Activated CD8-positive, alpha-beta T cell treated with anti-CD3 and anti-CD28 coated beads for 36 hours (primary cell): ENCODE results near the gene ETV1. TPM values are rescaled to one million over a fixed set of nuclear protein-coding genes. Genes with fewer than 3 reads are reported as not detected.

Experiments used
- ATAC-seq: fragments of 200-7000 bp; cut with Tn5 transposase; one replicate; pipeline ENCODE4 v1.10.0; 2021; ENCODE audit warnings: mild to moderate bottlenecking, moderate library complexity
- CTCF ChIA-PET: fragments of 350-600 bp; sonication (Branson Sonifier 250); formaldehyde crosslinking; loops from one replicate; lab custom pipeline; 2021; ENCODE audit warnings: antibody characterized with exemption; lab: Charles Lee
- POLR2A ChIA-PET: fragments of 350-600 bp; sonication (Branson Sonifier 250); formaldehyde crosslinking; loops from one replicate; lab custom pipeline; 2021; ENCODE audit warnings: antibody characterized with exemption; lab: Charles Lee
- DNase-seq: peaks from one replicate; pipeline ENCODE4 v3.0.0-alpha.2; 2020
- H3K27ac Mint-ChIP-seq: one replicate; pipeline ENCODE4 v1.8.0; 2021; ENCODE audit warnings: mild to moderate bottlenecking, mixed read lengths
- H3K27me3 Mint-ChIP-seq: one replicate; pipeline ENCODE4 v1.8.0; 2021; ENCODE audit warnings: mixed read lengths
- H3K36me3 Mint-ChIP-seq: one replicate; pipeline ENCODE4 v1.8.0; 2021; ENCODE audit warnings: low read depth, mixed read lengths
- H3K4me1 Mint-ChIP-seq: one replicate; pipeline ENCODE4 v1.8.0; 2021; ENCODE audit warnings: low read depth, mixed read lengths
- H3K4me3 Mint-ChIP-seq: one replicate; pipeline ENCODE4 v1.8.0; 2021; ENCODE audit warnings: mild to moderate bottlenecking, moderate library complexity, mixed read lengths
- H3K9me3 Mint-ChIP-seq: one replicate; pipeline ENCODE4 v1.8.0; 2021; ENCODE audit warnings: mixed read lengths
- CTCF ChIP-seq: fragments of 200-600 bp; IDR thresholded peaks from one replicate; pipeline ENCODE4 v1.8.0; 2022; ENCODE audit warnings: antibody characterized with exemption, mild to moderate bottlenecking
- intact Hi-C: fragments of 100-400 bp; cut with micrococcal nuclease; formaldehyde crosslinking; loops from one replicate; pipeline ENCODE4 v1.10.0; 2022
- total RNA-seq, 2 experiments: library from RNA; stranded (reverse); gene quantifications; one replicate each; pipeline ENCODE4 v1.2.3, GENCODE V29; 2021

ETV1 gene
- total RNA-seq, 2 experiments from 2014 or later: 0.18 to 0.56 TPM

GRCh38 chr7:13915891-13916290 lies 73.6 kb downstream of the ETV1 start:
- H3K9me3 Mint-ChIP-seq: no peaks in the 10 kb centered on the region
- intact Hi-C loops: no loop called here
- no peak overlapping the region for H3K4me3 Mint-ChIP-seq
- DNase-seq (no peak), ATAC-seq (no peak)
- H3K27ac Mint-ChIP-seq: no peak overlapping the region
- peaks cover 3% of the 10 kb centered on the region for H3K4me1 Mint-ChIP-seq
- ChIA-PET CTCF (no interaction called here), POLR2A (no interaction called here)
- no peaks in the 10 kb centered on the region for H3K27me3 Mint-ChIP-seq
- TF ChIP-seq CTCF: no peak
- no peaks in the 10 kb centered on the region for H3K36me3 Mint-ChIP-seq

DNA sequence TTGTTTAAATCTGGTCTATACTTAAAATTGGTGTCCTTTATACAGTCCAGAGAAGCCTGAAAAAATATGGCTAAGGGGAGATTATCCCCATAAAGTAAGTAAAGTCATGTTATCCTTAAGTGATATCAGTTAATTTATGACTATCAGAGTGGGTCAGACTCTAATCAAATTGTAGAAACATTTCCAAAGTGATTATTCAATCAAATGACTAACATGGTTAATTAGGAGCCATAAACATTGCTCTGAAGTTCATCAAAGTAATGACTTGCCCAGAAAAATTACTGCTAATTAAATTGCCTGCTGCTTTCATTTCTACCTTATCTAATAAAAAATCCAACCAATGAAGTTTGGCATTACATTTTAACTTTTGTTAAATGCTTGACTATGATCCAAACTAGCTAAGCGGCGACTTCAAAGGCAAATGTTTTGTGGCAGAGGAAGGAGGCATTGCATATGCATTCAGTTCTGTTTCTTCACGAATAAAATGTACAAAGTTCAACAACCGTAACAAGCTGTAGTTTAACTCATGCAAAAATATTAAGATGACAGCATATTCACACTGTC lies 76.7 kb downstream of the ETV1 start:
- intact Hi-C loops: no loop called here
- no peaks in the 10 kb centered on the region for H3K36me3 Mint-ChIP-seq
- peaks cover 26% of the 10 kb centered on the region for H3K4me1 Mint-ChIP-seq
- no peak for TF ChIP-seq CTCF
- ATAC-seq (no peak), DNase-seq (no peak)
- CTCF ChIA-PET: no interaction called here
- H3K4me3 Mint-ChIP-seq: no peak overlapping the region
- H3K27ac Mint-ChIP-seq: no peak overlapping the region
- H3K9me3 Mint-ChIP-seq: peaks cover 1% of the 10 kb centered on the region
- H3K27me3 Mint-ChIP-seq: no peaks in the 10 kb centered on the region
- POLR2A ChIA-PET: no interaction called here

GRCh38 chr7:13911909-13912308 lies 77.6 kb downstream of the ETV1 start:
- Mint-ChIP-seq H3K36me3 (no peaks in the 10 kb centered on the region), H3K9me3 (peaks cover 1% of the 10 kb centered on the region), H3K27me3 (no peaks in the 10 kb centered on the region), H3K4me3 (no peak overlapping the region), H3K4me1 (peaks cover 26% of the 10 kb centered on the region), H3K27ac (no peak overlapping the region)
- ChIA-PET POLR2A (no interaction called here), CTCF (no interaction called here)
- no peak for TF ChIP-seq CTCF
- no peak for DNase-seq
- intact Hi-C loops: no loop called here
- ATAC-seq: no peak

- no peak overlapping the region for H3K4me3 Mint-ChIP-seq
- CTCF ChIA-PET: no interaction called here
- no peak for TF ChIP-seq CTCF
These were observed 78.5 kb downstream of the ETV1 start for GRCh38 chr7:13910805-13911551.

GRCh38 chr7:13908667-13909397 lies 80.6 kb downstream of the ETV1 start:
- Mint-ChIP-seq H3K9me3 (peaks cover 1% of the 10 kb centered on the region), H3K4me1 (peaks cover 26% of the 10 kb centered on the region), H3K4me3 (no peak overlapping the region), H3K27me3 (no peaks in the 10 kb centered on the region), H3K27ac (no peak overlapping the region), H3K36me3 (no peaks in the 10 kb centered on the region)
- intact Hi-C loops: no loop called here
- no peak for TF ChIP-seq CTCF
- CTCF ChIA-PET: no interaction called here
- POLR2A ChIA-PET: interaction anchor here (0.6 kb wide), 1 partner anchor 21 kb away, joined by 3 read pairs; no protein-coding TSS in a partner anchor
- DNase-seq (peak; percentile 14), ATAC-seq (no peak)

More at GRCh38 chr7:13910805-13911551, 78.5 kb downstream of the ETV1 start:
- H3K27ac Mint-ChIP-seq: no peak overlapping the region
- peaks cover 26% of the 10 kb centered on the region for H3K4me1 Mint-ChIP-seq
- POLR2A ChIA-PET: no interaction called here
- intact Hi-C loops: no loop called here
- H3K36me3 Mint-ChIP-seq: no peaks in the 10 kb centered on the region
- no peaks in the 10 kb centered on the region for H3K27me3 Mint-ChIP-seq
- peaks cover 1% of the 10 kb centered on the region for H3K9me3 Mint-ChIP-seq
- peak; percentile 53 for ATAC-seq
- DNase-seq: no peak
